ENCODE measurements around the gene NEO1.

Gene NEO1

DNA sequence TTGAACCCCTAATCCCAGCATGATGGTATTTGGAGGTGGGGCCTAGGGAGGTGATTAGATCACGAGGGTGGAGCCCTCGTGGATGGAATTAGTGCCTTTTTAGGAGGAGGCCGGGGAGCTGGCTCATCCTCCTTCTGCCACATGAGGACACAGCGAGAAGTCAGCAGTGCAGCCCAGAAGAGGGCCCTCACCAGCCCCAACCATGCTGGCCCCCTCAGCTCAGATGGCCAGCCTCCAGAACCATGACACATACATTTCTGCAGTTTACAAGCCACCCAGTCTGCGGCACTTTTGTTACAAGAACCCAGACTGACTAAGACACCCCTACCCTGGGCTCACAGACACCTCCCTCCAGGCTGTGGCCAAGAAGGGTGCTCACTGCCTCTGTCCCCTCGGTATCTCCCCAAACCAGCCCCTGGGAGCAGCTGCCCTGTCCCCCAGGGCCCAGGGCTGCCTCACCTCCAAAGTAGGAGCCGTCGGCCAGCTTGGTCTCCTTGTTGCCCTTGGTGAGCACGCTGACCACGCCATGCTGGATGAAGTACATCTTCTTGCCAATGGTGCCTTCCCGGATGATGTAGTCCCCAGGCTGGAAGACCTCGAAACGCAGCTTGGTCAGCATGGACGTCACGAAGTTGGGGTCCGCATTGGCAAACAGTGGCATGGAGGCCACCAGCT, 272.4 kb downstream of the NEO1 start:
- TF ChIP-seq, protein P1, sequence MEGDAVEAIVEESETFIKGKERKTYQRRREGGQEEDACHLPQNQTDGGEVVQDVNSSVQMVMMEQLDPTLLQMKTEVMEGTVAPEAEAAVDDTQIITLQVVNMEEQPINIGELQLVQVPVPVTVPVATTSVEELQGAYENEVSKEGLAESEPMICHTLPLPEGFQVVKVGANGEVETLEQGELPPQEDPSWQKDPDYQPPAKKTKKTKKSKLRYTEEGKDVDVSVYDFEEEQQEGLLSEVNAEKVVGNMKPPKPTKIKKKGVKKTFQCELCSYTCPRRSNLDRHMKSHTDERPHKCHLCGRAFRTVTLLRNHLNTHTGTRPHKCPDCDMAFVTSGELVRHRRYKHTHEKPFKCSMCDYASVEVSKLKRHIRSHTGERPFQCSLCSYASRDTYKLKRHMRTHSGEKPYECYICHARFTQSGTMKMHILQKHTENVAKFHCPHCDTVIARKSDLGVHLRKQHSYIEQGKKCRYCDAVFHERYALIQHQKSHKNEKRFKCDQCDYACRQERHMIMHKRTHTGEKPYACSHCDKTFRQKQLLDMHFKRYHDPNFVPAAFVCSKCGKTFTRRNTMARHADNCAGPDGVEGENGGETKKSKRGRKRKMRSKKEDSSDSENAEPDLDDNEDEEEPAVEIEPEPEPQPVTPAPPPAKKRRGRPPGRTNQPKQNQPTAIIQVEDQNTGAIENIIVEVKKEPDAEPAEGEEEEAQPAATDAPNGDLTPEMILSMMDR (IDR thresholded peaks at IDR 0.05; ENCODE audit: low read depth, low read length) = no peak
- no peak for DNase-seq (ENCODE audit: extremely low read depth, low read depth)

GRCh38 chr15:73325191-73325861, 273.1 kb downstream of the NEO1 start:
- TF ChIP-seq, protein P1 (IDR thresholded peaks at IDR 0.05; ENCODE audit: low read depth, low read length) = no peak; the same call in none of the 2 replicates
- no peak for DNase-seq (ENCODE audit: extremely low read depth, low read depth)

DNA sequence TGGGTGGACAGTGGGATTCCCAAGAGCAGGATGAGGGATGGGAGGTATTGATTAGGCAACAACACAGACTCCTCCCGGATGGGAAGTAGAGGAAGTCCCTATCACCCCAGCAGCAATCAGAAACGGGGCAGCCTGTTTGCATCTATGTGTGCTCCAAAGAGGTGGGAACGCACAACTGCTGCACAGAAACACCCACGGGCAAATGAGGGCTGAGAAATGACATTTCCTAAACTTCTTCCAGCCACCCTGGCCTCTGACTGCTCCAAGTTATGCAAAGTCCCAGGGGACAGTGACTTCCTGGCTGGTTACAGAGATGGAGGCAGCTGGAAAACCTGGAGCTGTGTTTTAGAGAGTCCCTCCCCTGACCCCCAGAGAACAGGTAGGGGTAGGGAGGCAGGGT, 273.9 kb downstream of the NEO1 start:
- TF ChIP-seq, protein P1 (IDR thresholded peaks at IDR 0.05; ENCODE audit: low read depth, low read length) = no peak
- no peak for DNase-seq (ENCODE audit: extremely low read depth, low read depth)

DNA sequence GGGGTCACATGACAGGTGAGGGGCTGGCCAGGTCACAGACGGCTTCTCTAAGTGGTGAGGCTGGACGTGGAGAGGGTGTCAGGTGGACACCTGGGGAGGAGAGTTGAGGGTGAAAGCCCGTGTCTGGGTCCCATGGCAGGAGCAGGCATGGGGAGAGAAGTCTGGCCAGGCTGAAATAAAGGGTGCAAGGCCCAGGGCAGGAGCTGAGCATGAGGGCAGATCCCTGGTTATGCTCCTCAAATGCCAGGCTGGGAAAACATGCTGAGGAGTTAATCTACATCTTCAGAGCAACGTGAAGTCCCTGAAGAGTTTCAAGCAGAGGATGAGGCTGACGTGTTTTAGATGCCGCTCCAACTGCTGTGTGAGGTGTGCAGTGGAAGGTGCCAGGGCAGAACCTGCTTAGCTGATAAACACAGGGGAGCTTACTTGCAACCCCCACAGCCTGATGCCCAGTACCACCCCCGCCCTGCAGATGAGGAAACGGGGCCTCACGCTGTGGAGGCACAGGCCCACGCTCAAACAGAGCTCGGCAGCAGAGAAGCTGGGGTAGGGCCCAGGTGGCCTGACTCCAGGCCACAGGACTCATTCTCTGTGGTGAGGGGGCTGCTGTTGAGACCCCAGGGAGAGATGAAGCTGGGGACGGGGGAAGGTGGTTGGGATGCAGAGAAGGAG, 276.0 kb downstream of the NEO1 start:
- DNase-seq (ENCODE audit: extremely low read depth, low read depth) = no peak
- TF ChIP-seq, protein P1 (IDR thresholded peaks at IDR 0.05; ENCODE audit: low read depth, low read length) = no peak

GRCh38 chr15:73328981-73329380, 276.7 kb downstream of the NEO1 start:
- TF ChIP-seq, protein P1 (IDR thresholded peaks at IDR 0.05; ENCODE audit: low read depth, low read length) = no peak
- no peak for DNase-seq (ENCODE audit: extremely low read depth, low read depth)

- TF ChIP-seq, protein P1 (IDR thresholded peaks at IDR 0.05; ENCODE audit: low read depth, low read length) = no peak
- DNase-seq (ENCODE audit: extremely low read depth, low read depth) = no peak
Measured at GRCh38 chr15:73329501-73330200, 277.4 kb downstream of the NEO1 start.
